PC-3 (cell line): ENCODE results near the gene DYSF. TPM values are rescaled to one million over a fixed set of nuclear protein-coding genes. Genes with fewer than 3 reads are reported as not detected.

Experiments used
- ATAC-seq: fragments of 200-7000 bp; cut with Tn5 transposase; 2 replicates; pipeline ENCODE4 v1.9.1; 2020; ENCODE audit warnings: mild to moderate bottlenecking, moderate library complexity
- BruUV-seq: library from RNA; stranded (reverse); fragments of 400-500 nt; replicated peaks from 2 replicates; lab custom pipeline; 2021; lab: Mats Ljungman, UMichigan
- CTCF ChIA-PET: fragments of 300-600 bp; sonication (Branson Sonifier 250); formaldehyde crosslinking; loops from one replicate; lab custom pipeline; 2022; ENCODE audit warnings: antibody characterized with exemption; lab: Charles Lee
- POLR2A ChIA-PET: fragments of 300-600 bp; sonication (Branson Sonifier 250); formaldehyde crosslinking; loops from one replicate; lab custom pipeline; 2022; ENCODE audit warnings: antibody characterized with exemption; ENCODE audit not compliant: unreplicated experiment; lab: Charles Lee
- DNase-seq: peaks from one replicate; pipeline ENCODE4 v3.0.0-alpha.2; 2015
- H2AFZ ChIP-seq: fragments of 300-600 bp; sonication (generic); 2 replicates; pipeline ENCODE4 v1.6.0; 2016; ENCODE audit warnings: antibody characterized with exemption, low read length
- H3F3A ChIP-seq: fragments of 300-600 bp; sonication (generic); one replicate; pipeline ENCODE4 v1.6.0; 2017; ENCODE audit warnings: antibody characterized with exemption, low read length, control low read depth, mild to moderate bottlenecking; ENCODE audit not compliant: unreplicated experiment
- H3K27ac ChIP-seq: fragments of 300-600 bp; sonication (generic); 2 replicates; pipeline ENCODE4 v1.5.1; 2016; ENCODE audit warnings: mild to moderate bottlenecking, low read length
- H3K27me3 ChIP-seq: fragments of 300-600 bp; sonication (generic); 2 replicates; pipeline ENCODE4 v1.6.1; 2016; ENCODE audit warnings: low read length, mixed read lengths
- H3K36me3 ChIP-seq: fragments of 300-600 bp; sonication (generic); 2 replicates; pipeline ENCODE4 v1.6.1; 2016; ENCODE audit warnings: low read depth, mixed run types, low read length, mixed read lengths
- H3K4me1 ChIP-seq: fragments of 300-600 bp; sonication (generic); 2 replicates; pipeline ENCODE4 v1.5.1; 2016; ENCODE audit warnings: low read length; ENCODE audit not compliant: insufficient read depth
- H3K4me2 ChIP-seq: fragments of 300-600 bp; sonication (generic); 2 replicates; pipeline ENCODE4 v1.6.0; 2016; ENCODE audit warnings: low read length
- H3K4me3 ChIP-seq: fragments of 300-600 bp; sonication (generic); 2 replicates; pipeline ENCODE4 v1.5.1; 2016; ENCODE audit warnings: mild to moderate bottlenecking, low read length, mixed read lengths
- H3K79me2 ChIP-seq: fragments of 300-600 bp; sonication (generic); 2 replicates; pipeline ENCODE4 v1.6.1; 2017; ENCODE audit warnings: low read length, mixed read lengths
- H3K9ac ChIP-seq: fragments of 300-600 bp; sonication (generic); 2 replicates; pipeline ENCODE4 v1.6.0; 2016; ENCODE audit warnings: mild to moderate bottlenecking, low read length
- H3K9me2 ChIP-seq: fragments of 300-600 bp; sonication (generic); replicated peaks from 2 replicates; pipeline ENCODE4 v1.6.1; 2016; ENCODE audit warnings: mixed run types, low read length, mixed read lengths
- H3K9me3 ChIP-seq: fragments of 300-600 bp; sonication (generic); 2 replicates; pipeline ENCODE4 v1.6.1; 2016; ENCODE audit warnings: low read length, mixed read lengths
- H4K20me1 ChIP-seq: fragments of 300-600 bp; sonication (generic); 2 replicates; pipeline ENCODE4 v1.6.1; 2016; ENCODE audit warnings: low read length, mixed read lengths
- EZH2 ChIP-seq: fragments of 300-600 bp; sonication (generic); IDR thresholded peaks from one replicate; pipeline ENCODE4 v1.6.1; 2017; ENCODE audit warnings: antibody characterized with exemption, mild to moderate bottlenecking, low read length; ENCODE audit not compliant: unreplicated experiment
- EZH2phosphoT487 ChIP-seq: fragments of 300-600 bp; sonication (generic); IDR thresholded peaks from 2 replicates; pipeline ENCODE4 v1.6.1; 2018; ENCODE audit warnings: mild to moderate bottlenecking, antibody characterized with exemption, low read length, borderline replicate concordance
- intact Hi-C: fragments of 100-400 bp; cut with micrococcal nuclease; formaldehyde crosslinking; loops from 2 replicates; pipeline ENCODE4 v1.9.0; 2023
- total RNA-seq: library from RNA; depleted of rRNA; stranded (reverse); fragments of >200 nt; gene quantifications from 2 replicates; pipeline ENCODE4 v1.2.3, GENCODE V29; 2014
- TF ChIP-seq, protein P1 (sequence below): fragments of 300-600 bp; sonication (generic); conservative IDR thresholded peaks from 2 replicates; pipeline ENCODE4 v1.5.1; 2017; ENCODE audit warnings: antibody characterized with exemption, low read depth, mild to moderate bottlenecking, low read length

The DYSF gene
- total RNA-seq, 1 experiment from 2014 or later = 13.0 TPM

DNA sequence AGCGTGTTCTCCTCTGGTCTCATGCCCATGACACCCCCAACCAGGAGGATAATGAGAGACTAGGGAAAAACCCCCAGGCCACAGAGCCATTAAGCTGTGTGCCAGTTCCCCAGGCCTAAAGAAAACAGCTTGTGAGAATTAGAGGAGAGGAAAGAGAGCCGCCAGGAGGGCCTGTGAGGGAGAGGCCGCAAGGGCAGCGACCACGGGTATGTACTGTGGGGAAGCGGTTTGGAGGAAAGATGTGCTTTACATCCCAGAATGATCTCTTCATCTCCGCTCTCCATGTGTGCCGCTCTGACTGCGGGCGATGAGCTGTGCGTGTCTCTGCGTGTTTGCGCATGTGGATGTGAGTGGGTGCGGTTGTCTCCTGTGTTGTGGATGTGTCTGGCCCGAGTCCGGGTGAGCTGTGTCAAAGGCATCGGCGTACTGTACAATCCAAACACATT, 82.9 kb downstream of the DYSF start:
- DNase-seq (no peak), ATAC-seq (no peak)
- ChIA-PET CTCF (no interaction called here), POLR2A (no interaction called here)
- Histone ChIP-seq H3K79me2 (no peaks in the 10 kb centered on the region), H3F3A (no peaks in the 10 kb centered on the region), H3K4me1 (peaks cover 10% of the 10 kb centered on the region), H3K9me2 (no peaks in the 10 kb centered on the region), H3K36me3 (no peaks in the 10 kb centered on the region), H3K9ac (no peak overlapping the region), H3K9me3 (no peaks in the 10 kb centered on the region), H2AFZ (no peak overlapping the region), H3K27me3 (no peaks in the 10 kb centered on the region), H4K20me1 (no peaks in the 10 kb centered on the region), H3K27ac (no peak overlapping the region), H3K4me2 (no peak overlapping the region), H3K4me3 (no peak overlapping the region)
- BruUV-seq = no TSS peak
- TF ChIP-seq, protein P1, sequence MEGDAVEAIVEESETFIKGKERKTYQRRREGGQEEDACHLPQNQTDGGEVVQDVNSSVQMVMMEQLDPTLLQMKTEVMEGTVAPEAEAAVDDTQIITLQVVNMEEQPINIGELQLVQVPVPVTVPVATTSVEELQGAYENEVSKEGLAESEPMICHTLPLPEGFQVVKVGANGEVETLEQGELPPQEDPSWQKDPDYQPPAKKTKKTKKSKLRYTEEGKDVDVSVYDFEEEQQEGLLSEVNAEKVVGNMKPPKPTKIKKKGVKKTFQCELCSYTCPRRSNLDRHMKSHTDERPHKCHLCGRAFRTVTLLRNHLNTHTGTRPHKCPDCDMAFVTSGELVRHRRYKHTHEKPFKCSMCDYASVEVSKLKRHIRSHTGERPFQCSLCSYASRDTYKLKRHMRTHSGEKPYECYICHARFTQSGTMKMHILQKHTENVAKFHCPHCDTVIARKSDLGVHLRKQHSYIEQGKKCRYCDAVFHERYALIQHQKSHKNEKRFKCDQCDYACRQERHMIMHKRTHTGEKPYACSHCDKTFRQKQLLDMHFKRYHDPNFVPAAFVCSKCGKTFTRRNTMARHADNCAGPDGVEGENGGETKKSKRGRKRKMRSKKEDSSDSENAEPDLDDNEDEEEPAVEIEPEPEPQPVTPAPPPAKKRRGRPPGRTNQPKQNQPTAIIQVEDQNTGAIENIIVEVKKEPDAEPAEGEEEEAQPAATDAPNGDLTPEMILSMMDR = no peak
- no peak for TF ChIP-seq EZH2
- TF ChIP-seq EZH2phosphoT487 = no peak
- intact Hi-C loops = no loop called here

DNA sequence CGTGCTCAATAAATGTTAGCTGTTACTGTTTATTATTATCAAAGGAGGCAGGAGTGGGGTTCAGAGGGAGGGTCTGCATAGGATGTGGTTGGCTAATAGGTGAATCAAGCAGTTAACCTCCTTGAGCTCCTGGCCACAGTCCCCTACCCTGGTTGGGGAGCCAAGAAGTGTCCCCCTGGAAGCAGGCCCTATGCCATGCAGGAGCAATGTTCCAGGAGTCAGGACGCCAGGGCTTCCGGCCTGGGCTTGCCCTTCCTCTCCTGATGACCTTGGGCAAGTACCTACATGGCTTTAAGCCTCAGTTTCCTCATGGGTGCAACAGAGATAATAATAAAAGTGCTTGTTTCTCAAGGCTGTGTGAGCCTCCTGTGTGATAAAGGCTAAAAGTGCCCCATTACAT, 84.9 kb downstream of the DYSF start:
- CTCF ChIA-PET = no interaction called here
- POLR2A ChIA-PET = no interaction called here
- no peaks in the 10 kb centered on the region for H3K4me1 ChIP-seq
- BruUV-seq = no TSS peak
- no peak overlapping the region for H3K27ac ChIP-seq
- ATAC-seq (no peak), DNase-seq (no peak)
- H3K4me3 ChIP-seq = no peak overlapping the region
- H3K9ac ChIP-seq = no peak overlapping the region
- intact Hi-C loops = no loop called here
- TF ChIP-seq, protein P1 = no peak
- TF ChIP-seq EZH2phosphoT487 = no peak
- no peak for TF ChIP-seq EZH2
- no peaks in the 10 kb centered on the region for H3K36me3 ChIP-seq
- H3K27me3 ChIP-seq = no peaks in the 10 kb centered on the region
- H4K20me1 ChIP-seq = no peaks in the 10 kb centered on the region
- H3K4me2 ChIP-seq = no peak overlapping the region
- H3F3A ChIP-seq = no peaks in the 10 kb centered on the region
- no peaks in the 10 kb centered on the region for H3K9me3 ChIP-seq
- no peak overlapping the region for H2AFZ ChIP-seq
- H3K79me2 ChIP-seq = no peaks in the 10 kb centered on the region
- no peaks in the 10 kb centered on the region for H3K9me2 ChIP-seq

- no TSS peak for BruUV-seq
- H3K9me3 ChIP-seq = no peaks in the 10 kb centered on the region
- ATAC-seq (no peak), DNase-seq (no peak)
- H3K4me2 ChIP-seq = no peak overlapping the region
- H3F3A ChIP-seq = no peaks in the 10 kb centered on the region
- H4K20me1 ChIP-seq = no peaks in the 10 kb centered on the region
- intact Hi-C loops = no loop called here
- no peak overlapping the region for H3K9ac ChIP-seq
- POLR2A ChIA-PET = no interaction called here
- TF ChIP-seq, protein P1 = no peak
- TF ChIP-seq EZH2 (no peak), EZH2phosphoT487 (no peak)
- no peaks in the 10 kb centered on the region for H3K79me2 ChIP-seq
- no peaks in the 10 kb centered on the region for H3K4me1 ChIP-seq
- H3K36me3 ChIP-seq = no peaks in the 10 kb centered on the region
- no peak overlapping the region for H3K27ac ChIP-seq
- H3K9me2 ChIP-seq = no peaks in the 10 kb centered on the region
- H3K4me3 ChIP-seq = no peak overlapping the region
- no peaks in the 10 kb centered on the region for H3K27me3 ChIP-seq
- CTCF ChIA-PET = no interaction called here
- no peak overlapping the region for H2AFZ ChIP-seq
Observed at GRCh38 chr2:71538656-71539265, 85.4 kb downstream of the DYSF start.
